Common myeloid progenitor, CD34-positive (primary cell): ENCODE data around the gene IP6K3.
A peak's percentile ranks its signal among the peaks of the same experiment; 100 is the strongest.

ENCODE experiments used
- CTCF ChIA-PET: fragments of 350-600 bp; sonication (Branson Sonifier 250); formaldehyde crosslinking; loops from one replicate; lab custom pipeline; 2021; ENCODE audit warnings: antibody characterized with exemption; lab: Charles Lee
- POLR2A ChIA-PET: fragments of 350-600 bp; sonication (Branson Sonifier 250); formaldehyde crosslinking; loops from one replicate; lab custom pipeline; 2021; ENCODE audit warnings: antibody characterized with exemption; lab: Charles Lee
- DNase-seq, 3 donors: peaks; one replicate each; pipeline versions ENCODE4 v3.0.0 to v3.0.0-alpha.2; 2013
- H3K27ac ChIP-seq, 2 experiments: 1 replicate in 1 of 2; 2 replicates in 1 of 2; pipeline ENCODE4 v1.7.0; 2013; ENCODE audit warnings: inconsistent platforms in 2 of 2, low read length in 2 of 2, mild to moderate bottlenecking in 2 of 2, low read depth in 1 of 2, moderate library complexity in 1 of 2; ENCODE audit not compliant: severe bottlenecking in 2 of 2, insufficient read depth in 1 of 2, poor library complexity in 1 of 2
- H3K27me3 ChIP-seq, 5 experiments: replicated peaks in 2 of 5; 1 replicate in 3 of 5; 2 replicates in 2 of 5; pipeline versions ENCODE4 v1.6.1 to v1.7.0; 2013; ENCODE audit warnings: low read length in 4 of 5, mild to moderate bottlenecking in 2 of 5, moderate library complexity in 2 of 5, inconsistent platforms in 1 of 5; ENCODE audit not compliant: insufficient read depth in 5 of 5, control insufficient read depth in 4 of 5
- H3K36me3 ChIP-seq, 4 experiments: 1 replicate in 2 of 4; 2 replicates in 2 of 4; pipeline versions ENCODE4 v1.6.1 to v1.7.0; 2013; ENCODE audit warnings: low read length in 3 of 4, control low read depth in 1 of 4, mild to moderate bottlenecking in 1 of 4; ENCODE audit not compliant: control insufficient read depth in 4 of 4, insufficient read depth in 4 of 4
- H3K4me1 ChIP-seq, 4 experiments: 1 replicate in 3 of 4; 2 replicates in 1 of 4; pipeline versions ENCODE4 v1.6.1 to v1.7.1; 2013; ENCODE audit warnings: low read length in 3 of 4, mild to moderate bottlenecking in 3 of 4, control low read depth in 1 of 4, inconsistent platforms in 1 of 4, moderate library complexity in 1 of 4; ENCODE audit not compliant: control insufficient read depth in 4 of 4, insufficient read depth in 4 of 4; ENCODE audit errors: control extremely low read depth in 1 of 4
- H3K4me3 ChIP-seq, 7 experiments: 1 replicate in 4 of 7; 2 replicates in 3 of 7; pipeline versions ENCODE4 v1.5.1 to v1.7.0; 2013; ENCODE audit warnings: mild to moderate bottlenecking in 7 of 7, low read length in 6 of 7, moderate library complexity in 6 of 7, inconsistent platforms in 2 of 7, low read depth in 2 of 7, control low read depth in 1 of 7; ENCODE audit not compliant: insufficient read depth in 4 of 7, control insufficient read depth in 1 of 7; ENCODE audit errors: extremely low read depth in 1 of 7
- H3K9me3 ChIP-seq, 5 experiments: 1 replicate in 4 of 5; 2 replicates in 1 of 5; pipeline versions ENCODE4 v1.6.1 to v1.7.1; 2013; ENCODE audit warnings: low read length in 4 of 5, mild to moderate bottlenecking in 2 of 5, inconsistent platforms in 1 of 5, low read depth in 1 of 5, moderate library complexity in 1 of 5; ENCODE audit not compliant: control insufficient read depth in 4 of 5, insufficient read depth in 2 of 5; ENCODE audit errors: control extremely low read depth in 1 of 5
- WGBS: methylation state at CpG from one replicate; pipeline ENCODE4 v1.1.5; 2013; ENCODE audit not compliant: insufficient coverage; 5-methylcytosine and 5-hydroxymethylcytosine counted together

Gene IP6K3

GRCh38 chr6:33705268-33705885 lies 41.3 kb downstream of the IP6K3 start:
- Histone ChIP-seq H3K4me1 (peaks cover 2 to 20% (median 14%) of the 10 kb centered on the region in 4 experiments), H3K27me3 (no peaks in the 10 kb centered on the region), H3K36me3 (peaks cover 6 to 59% (median 20%) of the 10 kb centered on the region in 4 experiments), H3K27ac (no peak overlapping the region), H3K4me3 (no peak overlapping the region), H3K9me3 (no peaks in the 10 kb centered on the region)
- no peak for DNase-seq
- POLR2A ChIA-PET, result interaction anchor here (0.6 kb wide), 1 partner anchor 141 kb away, joined by 4 read pairs; no protein-coding TSS in a partner anchor
- WGBS, result 93% methylated on average over 6 of the region's 9 CpGs
- CTCF ChIA-PET, result interaction anchor here (0.7 to 12.6 kb wide), 9 partner anchors 8 to 121 kb away, joined by 3 to 244 read pairs (median 3); partner anchors contain the start of genes BAK1 and ITPR3

GRCh38 chr6:33704215-33705066 lies 42.3 kb downstream of the IP6K3 start:
- H3K4me3 ChIP-seq, result no peak overlapping the region
- DNase-seq, result no peak
- POLR2A ChIA-PET, result no interaction called here
- CTCF ChIA-PET, result interaction anchor here (1.3 to 12.6 kb wide), 2 partner anchors 109 to 120 kb away, joined by 3 to 244 read pairs; partner anchors contain the start of gene BAK1
- peaks cover 0 to 22% (median 16%) of the 10 kb centered on the region in 4 experiments for H3K4me1 ChIP-seq
- H3K27ac ChIP-seq, result no peak overlapping the region
- H3K9me3 ChIP-seq, result no peaks in the 10 kb centered on the region
- 98% methylated on average over 9 of the region's 11 CpGs for WGBS
- no peaks in the 10 kb centered on the region for H3K27me3 ChIP-seq
- H3K36me3 ChIP-seq, result peaks cover 6 to 55% (median 16%) of the 10 kb centered on the region in 4 experiments

- POLR2A ChIA-PET, result interaction anchor here (0.7 kb wide), 1 partner anchor 68 kb away, joined by 4 read pairs; no protein-coding TSS in a partner anchor
- DNase-seq, result peak; percentile 53 to 76 (median 72)
- H3K9me3 ChIP-seq, result no peaks in the 10 kb centered on the region
- peaks cover 0 to 30% (median 22%) of the 10 kb centered on the region in 4 experiments for H3K4me1 ChIP-seq
- no peaks in the 10 kb centered on the region for H3K27me3 ChIP-seq
- no peak overlapping the region for H3K4me3 ChIP-seq
- peaks cover 3 to 55% (median 11%) of the 10 kb centered on the region in 4 experiments for H3K36me3 ChIP-seq
- no peak overlapping the region for H3K27ac ChIP-seq
- CTCF ChIA-PET, result interaction anchor here (0.6 to 12.6 kb wide), 17 partner anchors 8 to 354 kb away, joined by 3 to 244 read pairs (median 5); partner anchors contain the start of genes BAK1, ITPR3 and UQCC2
- whole genome bisulfite sequencing, result 100% methylated on average over 1 of the region's 1 CpG
Measured at GRCh38 chr6:33702345-33702977, 44.2 kb downstream of the IP6K3 start.

- H3K9me3 ChIP-seq, result no peaks in the 10 kb centered on the region
- 44% methylated on average over 9 of the region's 10 CpGs for WGBS
- POLR2A ChIA-PET, result no interaction called here
Measured at GRCh38 chr6:33700391-33701050, 46.2 kb downstream of the IP6K3 start.

GRCh38 chr6:33699739-33700138 lies 47.0 kb downstream of the IP6K3 start:
- no peaks in the 10 kb centered on the region for H3K9me3 ChIP-seq
- H3K27ac ChIP-seq, result peak overlapping the region in 1 of 2 experiments; percentile 0
- CTCF ChIA-PET, result interaction anchor here (0.7 to 12.6 kb wide), 18 partner anchors 10 to 115 kb away, joined by 3 to 244 read pairs (median 8); partner anchors contain the start of genes BAK1 and UQCC2
- no peak overlapping the region for H3K4me3 ChIP-seq
- peaks cover under 1 to 58% (median 49%) of the 10 kb centered on the region in 4 experiments for H3K4me1 ChIP-seq
- no peaks in the 10 kb centered on the region for H3K27me3 ChIP-seq
- DNase-seq, result no peak
- POLR2A ChIA-PET, result no interaction called here
- no CpG with 5 or more reads among the region's 5 CpGs for WGBS
- peaks cover 0 to 56% (median 6%) of the 10 kb centered on the region in 4 experiments for H3K36me3 ChIP-seq

More at GRCh38 chr6:33700391-33701050, 46.2 kb downstream of the IP6K3 start:
- Histone ChIP-seq H3K4me1 (peaks cover 0 to 50% (median 41%) of the 10 kb centered on the region in 4 experiments), H3K36me3 (peaks cover 0 to 50% (median 6%) of the 10 kb centered on the region in 4 experiments), H3K27ac (peak overlapping the region in 1 of 2 experiments; percentile 0), H3K4me3 (no peak overlapping the region), H3K27me3 (no peaks in the 10 kb centered on the region)
- CTCF ChIA-PET, result interaction anchor here (0.6 to 12.6 kb wide), 33 partner anchors 9 to 160 kb away, joined by 3 to 244 read pairs (median 4); partner anchors contain the start of genes BAK1, ITPR3 and UQCC2
- DNase-seq, result peak; percentile 81 to 88 (median 86)

GRCh38 chr6:33699131-33699530 lies 47.6 kb downstream of the IP6K3 start:
- H3K36me3 ChIP-seq, result peaks cover 0 to 50% (median 3%) of the 10 kb centered on the region in 4 experiments
- POLR2A ChIA-PET, result no interaction called here
- H3K27me3 ChIP-seq, result no peaks in the 10 kb centered on the region
- DNase-seq, result no peak
- WGBS, result 84% methylated on average over 7 of the region's 8 CpGs
- H3K4me1 ChIP-seq, result peaks cover 3 to 64% (median 55%) of the 10 kb centered on the region in 4 experiments
- H3K9me3 ChIP-seq, result no peaks in the 10 kb centered on the region
- CTCF ChIA-PET, result interaction anchor here (1.0 to 1.3 kb wide), 2 partner anchors 111 to 114 kb away, joined by 3 to 5 read pairs; no protein-coding TSS in a partner anchor
- H3K4me3 ChIP-seq, result no peak overlapping the region
- peak overlapping the region in 1 of 2 experiments; percentile 18 for H3K27ac ChIP-seq
